HCT116 (cell line): ENCODE results near the gene DPP6. TPM values are rescaled to one million over a fixed set of nuclear protein-coding genes. Genes with fewer than 3 reads are reported as not detected.

ENCODE experiments used
- ATAC-seq: fragments of 200-7000 bp; cut with Tn5 transposase; 2 replicates; pipeline ENCODE4 v1.9.1; 2020; ENCODE audit warnings: mild to moderate bottlenecking, moderate library complexity
- BruUV-seq: library from RNA; stranded (reverse); fragments of 400-500 nt; replicated peaks from 2 replicates; lab custom pipeline; 2021; lab: Mats Ljungman, UMichigan
- CTCF ChIA-PET: fragments of 300-600 bp; sonication (Branson Sonifier 250); formaldehyde crosslinking; loops from one replicate; lab custom pipeline; 2021; ENCODE audit warnings: antibody characterized with exemption; lab: Charles Lee
- POLR2A ChIA-PET: fragments of 300-600, 350-600 bp; sonication (Branson Sonifier 250); formaldehyde crosslinking; loops from one replicate; lab custom pipeline; 2021; ENCODE audit warnings: antibody characterized with exemption; lab: Charles Lee
- RAD21 ChIA-PET, 2 experiments: fragments of 300-600 bp; sonication (Branson Sonifier 250); formaldehyde crosslinking; loops; one replicate each; lab custom pipeline; 2023; ENCODE audit warnings: low total read pairs in 2 of 2; ENCODE audit not compliant: uncharacterized antibody in 2 of 2, unreplicated experiment in 2 of 2, low non-redundant PET in 1 of 2; lab: Charles Lee
- DNase-seq: peaks from one replicate; pipeline ENCODE4 v3.0.0-alpha.2; 2010; ENCODE audit warnings: low read depth, low spot score
- H2AFZ ChIP-seq: fragments of 200-600 bp; shearing (Covaris generic), sonication (generic); 2 replicates; pipeline ENCODE4 v1.6.1; 2017; ENCODE audit warnings: low read depth, mixed run types, mixed read lengths, antibody characterized with exemption, low read length; ENCODE audit not compliant: poor library complexity, severe bottlenecking
- H3K27ac ChIP-seq: 2 replicates; pipeline ENCODE4 v1.5.1; 2012; ENCODE audit warnings: low read depth, low read length
- H3K27me3 ChIP-seq: fragments of 200-600 bp; sonication (generic); 2 replicates; pipeline ENCODE4 v1.6.1; 2016; ENCODE audit warnings: mixed run types, low read length, mixed read lengths; ENCODE audit not compliant: insufficient read depth
- H3K36me3 ChIP-seq, 2 experiments: fragments of 200-500 bp in 1 of 2; fragments of 200-600 bp in 1 of 2; sonication (Bioruptor generic) in 1 of 2; sonication (generic) in 1 of 2; 2 replicates each; pipeline versions ENCODE4 v1.5.1 to v1.6.1; 2014 to 2016; ENCODE audit warnings: low read length in 2 of 2, inconsistent platforms in 1 of 2, mixed read lengths in 1 of 2, mixed run types in 1 of 2; ENCODE audit not compliant: insufficient read depth in 2 of 2, control insufficient read depth in 1 of 2
- H3K4me1 ChIP-seq, 2 experiments: fragments of 200-600 bp in 1 of 2; sonication (generic) in 1 of 2; 2 replicates each; pipeline versions ENCODE4 v1.5.1 to v1.6.1; 2012 to 2017; ENCODE audit warnings: low read length in 2 of 2, inconsistent platforms in 1 of 2, mild to moderate bottlenecking in 1 of 2, mixed read lengths in 1 of 2, mixed run types in 1 of 2, moderate library complexity in 1 of 2; ENCODE audit not compliant: insufficient read depth in 2 of 2, control insufficient read depth in 1 of 2
- H3K4me2 ChIP-seq: fragments of 200-600 bp; sonication (generic); 2 replicates; pipeline ENCODE4 v1.6.1; 2017; ENCODE audit warnings: mixed run types, low read length, mixed read lengths
- H3K4me3 ChIP-seq, 2 experiments: fragments of 200-600 bp in 1 of 2; sonication (generic) in 1 of 2; replicated peaks in 1 of 2; 2 replicates each; pipeline ENCODE4 v1.5.1; 2011 to 2016; ENCODE audit warnings: low read length in 2 of 2, control low read depth in 1 of 2, low read depth in 1 of 2, mild to moderate bottlenecking in 1 of 2, mixed read lengths in 1 of 2, mixed run types in 1 of 2
- H3K79me2 ChIP-seq: fragments of 200-600 bp; sonication (generic); 2 replicates; pipeline ENCODE4 v1.6.1; 2017; ENCODE audit warnings: mild to moderate bottlenecking, mixed run types, low read length, moderate library complexity, mixed read lengths; ENCODE audit not compliant: insufficient read depth
- H3K9ac ChIP-seq: fragments of 200-600 bp; sonication (generic); 2 replicates; pipeline ENCODE4 v1.6.1; 2016; ENCODE audit warnings: low read length, mixed read lengths
- H3K9me2 ChIP-seq: fragments of 200-600 bp; sonication (generic), shearing (Covaris generic); 2 replicates; pipeline ENCODE4 v1.6.1; 2017; ENCODE audit warnings: mixed run types, mild to moderate bottlenecking, moderate library complexity; ENCODE audit not compliant: insufficient read depth
- H3K9me3 ChIP-seq, 2 experiments: fragments of 200-500 bp in 1 of 2; fragments of 200-600 bp in 1 of 2; sonication (Bioruptor generic) in 1 of 2; sonication (generic) in 1 of 2; 2 replicates each; pipeline ENCODE4 v1.6.1; 2014 to 2017; ENCODE audit warnings: low read length in 2 of 2, mixed read lengths in 2 of 2, inconsistent platforms in 1 of 2, low read depth in 1 of 2, mild to moderate bottlenecking in 1 of 2, mixed run types in 1 of 2, moderate library complexity in 1 of 2; ENCODE audit not compliant: control insufficient read depth in 1 of 2, insufficient read depth in 1 of 2
- H4K20me1 ChIP-seq: fragments of 200-600 bp; sonication (generic), shearing (Covaris generic); 2 replicates; pipeline ENCODE4 v1.6.1; 2017; ENCODE audit warnings: mixed run types, mild to moderate bottlenecking, moderate library complexity; ENCODE audit not compliant: insufficient read depth
- ATF3 ChIP-seq: IDR thresholded peaks from 2 replicates; pipeline ENCODE4 v1.6.1; 2012
- CEBPB ChIP-seq: IDR thresholded peaks from 2 replicates; pipeline ENCODE4 v1.6.1; 2012; ENCODE audit warnings: low read depth
- EGR1 ChIP-seq: IDR thresholded peaks from 2 replicates; pipeline ENCODE4 v1.6.1; 2012; ENCODE audit warnings: low read depth
- ELF1 ChIP-seq: IDR thresholded peaks from 2 replicates; pipeline ENCODE4 v1.6.1; 2012; ENCODE audit warnings: low read depth, borderline replicate concordance
- EZH2 ChIP-seq: fragments of 200-600 bp; sonication (generic); IDR thresholded peaks from 2 replicates; pipeline ENCODE4 v1.6.1; 2017; ENCODE audit warnings: antibody characterized with exemption, mixed run types
- EZH2phosphoT487 ChIP-seq: fragments of 200-600 bp; IDR thresholded peaks from 2 replicates; pipeline ENCODE4 v1.6.1; 2018; ENCODE audit warnings: antibody characterized with exemption, borderline replicate concordance
- FOSL1 ChIP-seq: IDR thresholded peaks from 2 replicates; pipeline ENCODE4 v1.6.1; 2012; ENCODE audit warnings: low read depth
- MAX ChIP-seq: IDR thresholded peaks from 2 replicates; pipeline ENCODE4 v1.6.1; 2012
- POLR2A ChIP-seq: IDR thresholded peaks from 2 replicates; pipeline ENCODE4 v1.7.0; 2011; ENCODE audit warnings: borderline replicate concordance; ENCODE audit not compliant: insufficient read depth, insufficient read length; ENCODE audit errors: extremely low read depth
- POLR2AphosphoS5 ChIP-seq: IDR thresholded peaks from 2 replicates; pipeline ENCODE4 v1.6.1; 2011; ENCODE audit warnings: mild to moderate bottlenecking, low read depth, low read length, moderate library complexity
- RAD21 ChIP-seq: IDR thresholded peaks from 2 replicates; pipeline ENCODE4 v1.6.1; 2012; ENCODE audit warnings: low read depth, mild to moderate bottlenecking
- REST ChIP-seq: IDR thresholded peaks from 2 replicates; pipeline ENCODE4 v1.6.1; 2012; ENCODE audit warnings: low read depth
- SIN3A ChIP-seq: IDR thresholded peaks from 2 replicates; pipeline ENCODE4 v1.6.1; 2012; ENCODE audit warnings: low read depth
- SP1 ChIP-seq: IDR thresholded peaks from 2 replicates; pipeline ENCODE4 v1.6.1; 2012; ENCODE audit warnings: low read depth
- SRF ChIP-seq: IDR thresholded peaks from 2 replicates; pipeline ENCODE4 v1.6.1; 2012; ENCODE audit warnings: low read depth
- TCF7L2 ChIP-seq: IDR thresholded peaks from 2 replicates; pipeline ENCODE4 v1.7.0; 2011; ENCODE audit warnings: borderline replicate concordance, inconsistent platforms; ENCODE audit not compliant: insufficient read depth, insufficient read length; ENCODE audit errors: extremely low read depth
- YY1 ChIP-seq: IDR thresholded peaks from 2 replicates; pipeline ENCODE4 v1.6.1; 2011; ENCODE audit warnings: low read length, low read depth, moderate library complexity, mild to moderate bottlenecking; ENCODE audit not compliant: insufficient replicate concordance; ENCODE audit errors: extremely low read depth
- ZBTB33 ChIP-seq: IDR thresholded peaks from 2 replicates; pipeline ENCODE4 v1.6.1; 2011; ENCODE audit warnings: mild to moderate bottlenecking, low read length, moderate library complexity; ENCODE audit not compliant: insufficient replicate concordance; ENCODE audit errors: extremely low read depth
- ZNF274 ChIP-seq: fragments of 200-500 bp; sonication (Bioruptor generic); IDR thresholded peaks from 2 replicates; pipeline ENCODE4 v1.6.1; 2014; ENCODE audit warnings: mild to moderate bottlenecking, low read depth, low read length, inconsistent platforms
- intact Hi-C: fragments of 100-400 bp; cut with micrococcal nuclease; formaldehyde crosslinking; loops from 2 replicates; pipeline ENCODE4 v1.10.0; 2022
- total RNA-seq: library from RNA; stranded (reverse); gene quantifications from one replicate; pipeline ENCODE4 v1.2.1, GENCODE V29; 2021; ENCODE audit not compliant: unreplicated experiment

DPP6 gene
- total RNA-seq, 1 experiment from 2014 or later, result not detected

- intact Hi-C loops, result no loop called here
- no peaks in the 10 kb centered on the region for H3K79me2 ChIP-seq
Measured at GRCh38 chr7:154598864-154599263, 546.7 kb downstream of the DPP6 start.

More at GRCh38 chr7:154598864-154599263, 546.7 kb downstream of the DPP6 start:
- Histone ChIP-seq H3K9ac (no peak overlapping the region), H4K20me1 (no peaks in the 10 kb centered on the region), H3K27ac (no peak overlapping the region), H3K4me1 (no peaks in the 10 kb centered on the region), H3K9me3 (no peaks in the 10 kb centered on the region), H3K4me3 (no peak overlapping the region), H3K4me2 (no peak overlapping the region), H2AFZ (no peak overlapping the region), H3K36me3 (no peaks in the 10 kb centered on the region), H3K9me2 (no peaks in the 10 kb centered on the region), H3K27me3 (no peaks in the 10 kb centered on the region)
- BruUV-seq, result no TSS peak
- ChIA-PET POLR2A (no interaction called here), CTCF (no interaction called here), RAD21 (no interaction called here)
- ATAC-seq (no peak), DNase-seq (no peak)
- TF ChIP-seq EZH2, result no peak
- no peak for TF ChIP-seq REST
- no peak for TF ChIP-seq TCF7L2
- TF ChIP-seq POLR2A, result no peak
- TF ChIP-seq ZBTB33, result no peak
- TF ChIP-seq SRF, result no peak
- no peak for TF ChIP-seq SP1
- TF ChIP-seq RAD21, result no peak
- TF ChIP-seq MAX, result no peak
- no peak for TF ChIP-seq SIN3A
- no peak for TF ChIP-seq YY1
- no peak for TF ChIP-seq EGR1
- no peak for TF ChIP-seq ATF3
- no peak for TF ChIP-seq EZH2phosphoT487
- TF ChIP-seq ELF1, result no peak
- no peak for TF ChIP-seq POLR2AphosphoS5
- no peak for TF ChIP-seq CEBPB
- TF ChIP-seq ZNF274, result no peak
- TF ChIP-seq FOSL1, result no peak
